HG03575 (cell line): ENCODE data around the gene PHGDH.

Experiments
- ATAC-seq: cut with Tn5 transposase; IDR thresholded peaks from one replicate; pipeline ENCODE4 v1.9.1; 2021; ENCODE audit not compliant: unreplicated experiment, insufficient number of reproducible peaks, low FRiP score; ENCODE audit errors: extremely low read depth

The PHGDH gene

DNA sequence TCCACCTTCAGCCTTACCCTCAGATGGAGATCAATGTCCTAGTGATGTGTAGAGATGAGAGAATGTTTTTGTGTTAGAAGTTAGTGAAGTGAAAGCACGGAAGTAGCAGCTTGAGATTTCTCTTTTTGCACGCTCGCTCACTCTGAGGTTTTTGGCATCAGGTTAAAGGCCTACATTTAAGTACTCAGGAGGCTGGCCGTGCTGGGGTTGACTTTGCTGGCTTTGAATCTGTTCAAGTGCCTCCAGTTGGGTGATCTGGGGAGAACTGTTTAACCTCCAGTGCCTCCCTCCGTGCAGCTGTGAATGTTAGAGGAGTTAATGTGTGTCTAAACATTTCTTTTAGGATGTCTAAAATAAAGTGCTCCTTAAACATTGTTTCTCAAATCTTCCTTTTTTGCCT, 13.9 kb downstream of the PHGDH start:
- ATAC-seq: no peak

DNA sequence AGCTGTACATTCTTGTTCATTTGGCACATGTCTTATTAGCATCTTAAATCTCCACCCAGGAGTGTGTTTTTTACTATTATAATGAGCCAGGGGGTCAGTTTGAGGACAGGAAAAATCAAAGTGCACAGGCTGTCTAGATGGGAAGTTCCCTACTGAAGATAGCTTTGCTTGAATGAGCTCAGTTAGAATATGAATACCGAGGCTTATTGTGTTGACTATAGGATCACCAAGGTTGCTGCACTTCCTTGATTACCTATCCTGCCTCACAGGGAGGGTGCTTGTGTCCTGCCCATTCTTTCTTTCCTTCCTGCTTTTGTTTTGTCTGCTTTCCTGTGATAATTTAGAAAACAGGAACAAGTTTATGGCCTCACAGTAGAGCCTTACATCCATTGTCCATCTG, 16.3 kb downstream of the PHGDH start:
- ATAC-seq: no peak

DNA sequence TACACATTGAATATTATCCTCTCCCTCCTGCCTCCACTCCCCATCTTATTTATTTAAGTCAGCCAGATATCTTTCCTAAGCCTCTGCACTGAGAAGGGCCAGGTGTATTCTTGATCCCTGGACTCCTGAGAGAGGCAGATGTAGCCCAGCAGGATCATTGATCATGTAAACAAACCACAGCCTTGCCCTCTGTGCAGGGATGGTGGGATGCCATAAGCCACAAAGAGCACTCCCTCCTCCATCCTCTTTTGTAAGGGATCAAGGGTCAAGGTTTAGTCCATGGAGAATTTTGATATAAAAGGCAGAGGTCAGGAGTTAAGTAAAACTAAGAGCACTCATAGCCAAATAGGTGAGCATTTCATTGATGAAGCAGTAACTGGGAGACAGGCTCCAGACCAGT, 17.3 kb downstream of the PHGDH start:
- no peak for ATAC-seq

DNA sequence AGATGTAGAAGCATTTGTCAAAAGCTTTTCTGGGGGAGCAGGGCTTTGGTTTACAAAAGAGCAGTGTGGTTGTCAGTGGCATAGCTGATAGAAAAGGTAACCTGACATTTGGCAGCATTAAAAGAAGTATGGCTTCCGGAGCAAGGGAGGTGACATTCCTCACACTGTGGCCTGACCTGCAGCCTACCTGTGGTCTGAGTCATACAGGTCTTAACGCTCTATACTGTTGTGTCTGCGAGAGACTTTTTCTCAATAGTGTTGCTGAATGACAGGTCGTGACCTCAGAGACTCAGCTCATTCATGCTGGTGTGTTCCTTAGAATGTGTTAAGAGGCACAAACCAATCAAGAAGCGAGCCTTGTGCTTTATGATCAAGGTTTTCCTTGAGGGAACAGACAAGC, 19.3 kb downstream of the PHGDH start:
- ATAC-seq: no peak

DNA sequence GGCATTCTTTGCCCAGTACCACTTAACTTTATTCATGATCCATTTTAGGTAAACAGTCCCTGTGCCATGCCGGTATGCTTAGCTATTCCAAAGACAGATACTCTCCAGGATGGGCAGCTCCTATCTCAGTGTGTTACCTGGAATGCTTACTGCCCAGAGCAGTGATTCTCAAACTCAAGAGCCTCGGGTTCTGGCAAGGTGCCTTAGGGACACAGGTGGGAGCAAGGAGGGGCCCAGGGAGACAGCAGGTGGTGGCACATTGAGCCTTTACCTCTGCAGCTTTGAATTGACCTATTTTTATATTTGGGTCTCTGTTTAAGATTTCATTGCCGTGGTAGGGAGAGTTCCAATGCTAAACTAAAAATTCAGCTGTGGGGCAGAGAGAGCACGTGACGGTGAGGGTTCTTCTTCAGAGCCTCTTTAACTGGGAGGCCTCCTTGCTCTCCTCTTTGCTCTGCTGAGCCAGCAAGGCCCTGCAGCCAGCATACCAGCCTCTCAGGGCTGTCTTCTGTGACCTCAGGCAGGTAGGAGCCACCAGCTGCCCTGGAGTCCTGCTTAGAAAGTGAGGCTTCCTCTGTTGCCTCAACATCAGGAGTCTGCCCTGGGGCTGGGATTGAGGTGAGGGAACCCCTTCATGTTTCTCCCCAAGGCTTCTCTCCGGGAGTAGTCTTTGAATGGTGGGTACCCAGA, 20.2 kb downstream of the PHGDH start:
- ATAC-seq: no peak

DNA sequence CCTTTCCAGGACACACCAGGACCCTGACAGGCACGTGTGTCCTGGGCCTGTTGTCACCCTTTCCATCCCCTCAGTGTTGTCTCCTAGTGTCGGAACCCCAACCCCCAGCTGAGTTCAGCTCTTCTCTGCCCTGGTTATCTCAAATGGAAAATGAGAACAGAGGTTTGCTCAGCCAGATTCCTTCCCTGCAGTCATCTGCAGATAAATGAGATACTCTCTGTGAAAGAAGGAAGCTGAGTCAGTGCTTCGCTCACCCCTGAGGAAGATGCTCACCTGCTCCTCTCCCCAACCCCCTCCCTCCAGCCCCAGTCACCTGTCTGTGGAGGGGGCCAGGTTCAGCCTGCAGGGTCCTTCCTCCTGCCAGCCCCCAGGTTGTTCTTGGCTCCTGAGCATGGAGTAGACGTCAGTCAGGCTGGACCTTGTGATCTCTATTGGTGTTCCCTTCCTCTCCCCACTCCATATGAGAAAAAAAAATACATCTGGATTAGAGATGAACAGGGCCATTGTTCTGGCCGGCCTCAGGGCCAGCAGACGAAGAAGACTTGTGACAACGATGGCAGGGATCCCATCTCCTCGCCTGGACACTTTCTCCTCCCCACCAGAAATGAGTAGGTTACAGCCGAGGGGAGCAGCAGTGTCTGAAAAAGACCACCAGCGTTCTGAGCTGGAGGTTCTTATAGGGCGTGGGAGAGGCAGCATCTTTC, 20.9 kb downstream of the PHGDH start:
- ATAC-seq: no peak

DNA sequence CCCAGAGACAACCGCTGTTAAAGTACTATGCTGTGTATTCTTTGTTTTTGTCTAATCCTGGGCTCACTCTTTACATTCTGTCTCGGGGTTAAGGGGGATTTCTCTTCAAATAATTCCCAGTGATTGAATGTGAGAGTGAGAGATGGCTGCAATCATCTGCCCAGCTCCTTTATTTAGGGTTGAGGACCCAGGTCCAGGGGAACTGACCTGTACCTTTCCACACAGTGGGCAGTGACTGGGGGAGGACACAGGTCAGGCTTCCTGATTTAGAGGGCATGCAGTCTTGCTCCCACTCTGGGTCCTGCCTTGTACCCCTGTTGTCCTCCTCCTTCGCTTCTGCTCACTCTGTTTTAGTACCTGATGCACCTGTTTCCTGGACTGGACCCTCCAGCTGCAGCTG, 22.0 kb downstream of the PHGDH start:
- ATAC-seq: no peak

DNA sequence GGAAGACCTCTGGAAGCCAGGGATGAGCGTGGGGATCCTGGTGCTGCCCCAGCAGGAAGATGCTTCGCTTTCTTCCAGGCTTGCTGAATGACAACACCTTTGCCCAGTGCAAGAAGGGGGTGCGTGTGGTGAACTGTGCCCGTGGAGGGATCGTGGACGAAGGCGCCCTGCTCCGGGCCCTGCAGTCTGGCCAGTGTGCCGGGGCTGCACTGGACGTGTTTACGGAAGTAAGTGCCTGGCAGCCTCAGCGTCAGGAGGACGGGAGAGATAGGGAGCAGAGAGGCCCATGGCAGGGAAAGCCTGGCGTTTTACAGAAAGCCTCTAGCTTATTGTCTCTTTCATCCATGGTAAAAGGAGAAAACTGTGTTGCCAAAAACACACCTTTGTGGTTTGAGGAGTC, 23.5 kb downstream of the PHGDH start:
- ATAC-seq: no peak

DNA sequence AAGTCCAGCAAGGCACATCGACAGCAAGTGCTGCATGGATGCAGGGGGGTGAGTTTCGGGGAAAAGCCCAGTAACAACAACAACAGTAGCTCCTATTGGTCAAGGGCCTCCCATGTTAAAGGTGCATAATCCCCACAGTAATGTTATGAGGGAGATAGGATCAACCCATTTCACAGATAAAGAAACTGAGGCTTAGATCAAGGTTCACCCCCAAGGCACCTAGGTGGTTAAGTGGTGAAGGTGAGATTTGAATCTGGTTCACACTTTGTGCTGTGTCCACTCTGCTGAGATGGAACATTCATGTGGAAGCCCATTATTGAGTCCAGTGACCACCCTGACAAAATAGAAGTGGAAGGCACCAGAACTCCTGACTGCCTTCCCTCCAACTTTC, 24.9 kb downstream of the PHGDH start:
- ATAC-seq: no peak

DNA sequence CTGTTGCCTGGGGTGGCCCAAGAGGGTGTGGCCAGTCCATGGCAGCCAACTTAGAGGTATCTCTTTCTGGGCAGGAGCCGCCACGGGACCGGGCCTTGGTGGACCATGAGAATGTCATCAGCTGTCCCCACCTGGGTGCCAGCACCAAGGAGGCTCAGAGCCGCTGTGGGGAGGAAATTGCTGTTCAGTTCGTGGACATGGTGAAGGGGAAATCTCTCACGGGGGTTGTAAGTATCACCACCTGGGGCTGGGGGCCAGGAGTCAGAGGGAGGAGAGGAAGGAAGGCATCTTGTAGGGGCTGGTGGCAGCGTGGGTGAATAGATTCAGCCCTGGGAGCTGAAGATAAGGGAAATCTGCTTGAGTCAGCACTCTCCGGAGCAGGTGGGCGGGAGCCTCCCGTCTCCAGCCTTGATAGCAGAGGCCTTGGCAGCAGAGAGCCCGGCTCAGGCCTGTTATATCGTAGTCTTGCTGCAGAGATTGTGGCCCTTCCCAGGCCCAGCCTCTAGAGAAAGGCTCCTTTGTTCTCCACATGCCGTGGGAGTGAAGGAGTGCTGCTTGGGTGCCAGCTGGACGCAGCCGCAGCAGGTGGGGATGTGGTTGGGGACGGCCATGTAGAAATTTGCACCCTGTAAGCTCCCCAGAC, 25.4 kb downstream of the PHGDH start:
- ATAC-seq: no peak

DNA sequence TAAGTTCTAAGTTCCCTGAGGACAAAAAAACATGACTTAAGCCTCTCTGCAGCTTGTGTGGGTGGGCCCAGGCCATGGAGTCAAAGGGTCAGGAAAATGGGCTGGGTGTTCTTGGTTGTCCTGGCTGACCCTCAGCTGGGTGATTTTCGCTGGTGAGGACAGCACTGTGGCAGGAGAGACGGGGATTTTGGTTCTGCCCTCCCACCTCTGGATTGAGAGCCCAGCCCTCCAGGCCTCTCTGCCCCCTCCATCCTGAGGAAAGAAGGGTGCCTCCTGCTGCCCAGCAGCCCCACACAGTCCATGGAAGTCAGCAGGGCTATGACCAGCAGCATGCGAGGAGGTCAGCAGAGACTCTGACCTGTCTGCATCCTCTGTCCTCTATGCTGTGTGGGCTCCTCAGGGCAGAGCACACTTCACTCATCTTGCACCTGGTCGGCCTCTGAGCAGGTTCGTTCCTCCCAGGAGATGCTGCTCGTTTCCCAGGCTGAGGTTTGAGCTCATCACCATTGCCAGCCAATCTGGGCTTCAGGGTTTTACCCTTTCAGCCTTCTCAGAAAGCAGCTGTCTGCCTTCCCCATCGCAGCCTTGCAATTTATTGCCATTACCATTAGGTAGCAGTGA, 26.5 kb downstream of the PHGDH start:
- no peak for ATAC-seq

DNA sequence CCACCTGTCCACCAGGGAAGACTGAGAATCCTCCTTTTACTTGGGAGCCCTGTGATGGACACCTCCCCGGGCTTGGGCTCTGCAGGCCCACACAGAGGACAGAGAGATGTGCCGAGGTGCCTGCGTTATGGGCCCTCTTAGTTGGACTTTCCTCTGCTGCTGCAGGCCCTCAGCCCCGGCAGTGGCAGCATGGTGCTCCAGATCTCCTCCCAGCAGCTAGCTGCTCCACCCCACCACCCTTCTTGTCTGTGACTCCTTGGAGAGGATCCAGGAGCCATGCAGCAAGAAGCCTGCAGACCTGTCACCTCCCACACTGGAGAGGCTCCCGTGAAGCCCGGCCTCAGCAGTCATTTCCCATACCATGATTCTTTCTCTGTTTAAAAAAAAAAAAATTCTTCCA, 27.4 kb downstream of the PHGDH start:
- ATAC-seq: no peak

DNA sequence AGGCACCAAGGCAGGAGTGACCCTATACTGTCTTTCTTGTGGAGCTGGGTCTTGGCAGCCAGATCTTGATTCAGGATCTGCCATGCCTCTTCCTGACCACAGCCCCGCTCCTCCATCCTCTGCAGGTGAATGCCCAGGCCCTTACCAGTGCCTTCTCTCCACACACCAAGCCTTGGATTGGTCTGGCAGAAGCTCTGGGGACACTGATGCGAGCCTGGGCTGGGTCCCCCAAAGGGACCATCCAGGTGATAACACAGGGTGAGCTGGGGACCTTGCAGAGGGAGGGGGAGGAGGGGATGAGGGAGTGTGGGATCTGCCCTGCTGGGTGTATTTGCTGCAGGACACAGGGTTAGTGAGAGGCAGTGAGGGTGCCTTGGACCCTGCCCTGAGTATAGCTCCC, 28.5 kb downstream of the PHGDH start:
- ATAC-seq: no peak

DNA sequence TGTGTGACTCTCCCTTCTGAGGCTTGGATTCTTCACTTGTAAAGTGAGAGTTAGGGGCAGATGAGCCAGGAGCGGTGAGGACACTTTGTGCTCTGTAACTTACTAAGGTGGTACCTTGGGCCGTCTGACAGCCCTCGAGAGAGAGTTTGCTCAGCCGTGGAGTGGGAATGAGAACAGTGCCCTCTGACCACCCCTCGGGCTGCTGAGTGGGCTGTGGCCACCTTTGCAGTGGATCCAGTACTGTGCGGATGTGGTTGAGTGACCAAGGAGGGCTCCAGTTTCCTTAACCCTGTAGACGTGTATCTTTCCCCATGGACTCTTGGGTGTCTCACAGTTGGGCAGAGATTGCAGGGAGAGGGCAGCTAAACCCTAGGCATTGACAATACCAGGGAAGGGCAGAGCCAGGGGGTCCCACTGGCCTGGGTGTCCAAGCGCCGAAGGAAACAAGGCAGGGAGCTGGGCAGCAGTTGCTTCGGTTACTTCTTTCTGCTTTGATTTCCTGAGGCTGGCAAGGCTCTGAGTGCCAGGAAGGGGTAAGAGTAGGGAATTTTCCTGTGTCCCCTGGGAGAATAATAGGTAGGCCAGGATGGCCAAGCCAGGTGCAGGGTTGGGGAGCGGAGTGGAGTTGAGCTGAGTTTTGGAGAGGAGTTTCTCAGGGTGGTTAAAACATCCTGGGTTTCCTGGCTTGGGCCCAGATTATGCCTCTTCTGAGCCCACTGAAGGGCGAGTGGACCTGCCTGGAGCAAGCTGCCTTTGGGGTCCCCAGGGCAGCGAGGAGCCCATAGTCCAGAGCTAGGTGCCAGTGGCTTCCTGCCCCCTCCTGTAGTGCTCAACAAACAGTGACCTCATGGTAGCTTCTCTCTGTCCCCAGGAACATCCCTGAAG, 29.4 kb downstream of the PHGDH start:
- no peak for ATAC-seq

DNA sequence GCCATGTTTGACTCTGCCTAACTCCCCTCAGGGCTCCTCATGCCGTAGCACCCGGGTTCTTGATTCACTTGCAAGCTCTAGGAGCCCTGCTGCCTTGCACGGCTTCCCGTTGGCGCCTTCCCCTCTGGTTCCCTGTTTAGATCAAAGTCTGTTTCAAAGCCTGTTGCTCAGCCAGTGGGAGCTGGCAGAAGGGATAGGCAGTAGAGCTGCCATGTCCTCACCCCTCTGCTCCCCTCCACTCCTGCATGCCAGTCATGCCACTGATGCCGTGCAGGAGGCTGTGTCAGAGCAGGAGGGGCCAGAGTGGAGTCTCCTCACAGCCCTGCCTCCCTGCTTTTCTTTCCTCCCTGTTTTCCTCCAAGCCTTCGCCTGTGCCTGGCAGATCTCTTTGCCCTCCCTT, 30.5 kb downstream of the PHGDH start:
- ATAC-seq: no peak

DNA sequence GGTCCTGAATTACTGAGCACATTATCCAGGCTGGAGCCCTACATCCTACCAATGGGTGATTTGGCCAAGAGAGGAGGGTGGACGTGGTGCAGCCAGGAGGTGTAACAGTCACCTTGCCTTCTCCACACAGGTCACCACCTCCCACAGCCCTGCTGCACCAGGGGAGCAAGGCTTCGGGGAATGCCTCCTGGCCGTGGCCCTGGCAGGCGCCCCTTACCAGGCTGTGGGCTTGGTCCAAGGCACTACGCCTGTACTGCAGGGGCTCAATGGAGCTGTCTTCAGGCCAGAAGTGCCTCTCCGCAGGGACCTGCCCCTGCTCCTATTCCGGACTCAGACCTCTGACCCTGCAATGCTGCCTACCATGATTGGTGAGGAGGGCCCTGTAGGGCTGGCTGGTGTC, 30.9 kb downstream of the PHGDH start:
- ATAC-seq: no peak

DNA sequence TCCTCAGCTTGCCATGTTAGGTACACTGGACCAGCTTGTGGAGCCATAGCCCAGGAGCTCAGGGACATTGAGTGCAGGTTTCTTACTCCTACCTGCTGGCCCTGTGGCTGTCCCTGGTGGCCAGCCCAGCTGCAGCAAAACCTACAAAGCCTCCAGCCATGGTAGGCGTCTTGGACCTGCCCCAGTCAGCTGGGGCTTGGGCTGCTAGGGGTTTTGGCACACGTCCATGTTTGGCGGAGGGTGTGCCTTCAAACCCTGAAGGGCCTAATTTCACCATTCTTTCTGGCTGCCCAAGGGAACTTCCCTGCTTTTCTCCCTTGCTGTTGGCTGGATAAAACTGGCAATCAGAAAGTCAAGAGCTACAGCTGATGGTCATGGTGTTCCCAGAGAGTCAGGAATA, 31.6 kb downstream of the PHGDH start:
- ATAC-seq: no peak

DNA sequence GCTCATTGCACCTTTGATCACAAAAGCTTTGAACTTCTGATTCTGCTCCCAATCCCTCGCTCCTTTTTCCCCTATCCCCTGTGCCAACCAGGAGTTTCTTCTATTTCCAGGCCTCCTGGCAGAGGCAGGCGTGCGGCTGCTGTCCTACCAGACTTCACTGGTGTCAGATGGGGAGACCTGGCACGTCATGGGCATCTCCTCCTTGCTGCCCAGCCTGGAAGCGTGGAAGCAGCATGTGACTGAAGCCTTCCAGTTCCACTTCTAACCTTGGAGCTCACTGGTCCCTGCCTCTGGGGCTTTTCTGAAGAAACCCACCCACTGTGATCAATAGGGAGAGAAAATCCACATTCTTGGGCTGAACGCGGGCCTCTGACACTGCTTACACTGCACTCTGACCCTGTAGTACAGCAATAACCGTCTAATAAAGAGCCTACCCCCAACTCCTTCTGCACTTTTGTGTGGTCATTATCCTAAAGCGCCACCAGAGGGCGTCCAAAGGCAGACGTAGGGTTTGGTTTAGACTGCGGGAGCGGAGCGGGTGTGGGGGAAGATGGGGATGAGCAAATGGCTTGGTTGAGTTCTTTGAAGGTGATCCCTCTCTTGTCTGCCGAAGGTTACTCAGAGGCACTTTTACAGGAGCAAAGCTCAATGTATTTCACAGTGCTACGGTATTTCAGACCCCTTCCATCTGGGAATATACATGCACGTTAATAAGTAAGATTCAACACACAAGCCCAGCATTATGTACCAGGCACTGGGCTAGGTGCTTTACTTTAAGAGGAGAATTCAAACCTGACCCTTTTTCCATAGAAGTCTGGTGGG, 32.3 kb downstream of the PHGDH start:
- no peak for ATAC-seq
